Parathyroid adenoma (tissue), 2 donors: ENCODE measurements around the gene SEPTIN8.

ENCODE experiments used
- H2AFZ ChIP-seq: fragments of 300-600 bp; sonication (generic); one replicate; pipeline ENCODE4 v1.7.0; 2017; ENCODE audit warnings: antibody characterized with exemption, mild to moderate bottlenecking
- H3K27ac ChIP-seq: fragments of 300-600 bp; sonication (generic); one replicate; pipeline ENCODE4 v1.7.0; 2017
- H3K27me3 ChIP-seq: fragments of 300-600 bp; sonication (generic); one replicate; pipeline ENCODE4 v1.7.0; 2017; ENCODE audit warnings: low read length; ENCODE audit not compliant: control insufficient read depth, insufficient read depth
- H3K36me3 ChIP-seq: fragments of 300-600 bp; sonication (generic); one replicate; pipeline ENCODE4 v1.7.0; 2017; ENCODE audit warnings: low read length; ENCODE audit not compliant: control insufficient read depth, insufficient read depth
- H3K4me1 ChIP-seq: fragments of 300-600 bp; sonication (generic); one replicate; pipeline ENCODE4 v1.7.0; 2017; ENCODE audit warnings: control low read depth
- H3K4me2 ChIP-seq: fragments of 300-600 bp; sonication (generic); one replicate; pipeline ENCODE4 v1.7.0; 2017; ENCODE audit warnings: low read length
- H3K4me3 ChIP-seq: fragments of 300-600 bp; sonication (generic); one replicate; pipeline ENCODE4 v1.7.0; 2017; ENCODE audit warnings: low read depth, low read length
- H3K79me2 ChIP-seq: fragments of 300-600 bp; sonication (generic); one replicate; pipeline ENCODE4 v1.7.0; 2017; ENCODE audit warnings: control low read depth
- H3K9ac ChIP-seq: fragments of 300-600 bp; sonication (generic); one replicate; pipeline ENCODE4 v1.7.0; 2017; ENCODE audit warnings: mild to moderate bottlenecking
- H3K9me3 ChIP-seq: fragments of 300-600 bp; sonication (generic); one replicate; pipeline ENCODE4 v1.7.0; 2017; ENCODE audit warnings: low read length; ENCODE audit not compliant: control insufficient read depth
- TF ChIP-seq, protein P1 (sequence below): fragments of 300-600 bp; sonication (generic); IDR thresholded peaks from one replicate; pipeline ENCODE4 v1.7.0; 2017; ENCODE audit warnings: antibody characterized with exemption, mild to moderate bottlenecking
- donor health status: primary hyperparathyroidism.

The SEPTIN8 gene

DNA sequence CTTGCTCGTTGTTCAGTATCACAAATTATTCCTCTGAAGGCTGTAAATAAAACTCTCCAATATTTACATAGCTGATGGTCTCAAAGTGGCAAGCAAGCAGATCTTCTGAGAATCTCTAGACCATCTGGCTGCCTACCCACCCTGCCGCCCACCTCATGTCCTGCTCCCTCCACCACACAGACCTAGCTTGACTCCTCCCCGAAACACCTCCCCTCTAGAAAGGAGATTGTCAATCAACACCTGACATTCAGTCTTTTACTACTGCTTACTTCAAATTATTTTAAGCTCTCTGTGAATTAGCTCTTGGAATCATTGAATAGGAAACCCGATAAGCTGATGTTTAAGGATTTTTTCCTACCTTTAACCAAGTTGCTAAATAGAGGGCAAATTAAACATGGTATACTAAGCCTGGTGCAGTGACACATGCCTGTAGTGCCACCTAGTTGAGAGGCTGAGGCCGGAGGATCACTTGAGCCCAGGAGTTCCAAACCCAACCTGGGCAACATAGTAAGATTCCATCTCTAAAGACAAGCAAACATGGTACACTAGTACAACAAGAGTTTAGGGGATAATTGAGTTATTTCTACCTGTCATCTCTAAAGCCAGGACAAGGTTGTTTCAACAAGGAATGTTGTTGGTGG is 25.1 kb upstream of the SEPTIN8 start:
- H3K4me2 ChIP-seq: no peak overlapping the region
- no peak overlapping the region for H3K9ac ChIP-seq
- no peaks in the 10 kb centered on the region for H3K79me2 ChIP-seq
- no peak overlapping the region for H3K27ac ChIP-seq
- H2AFZ ChIP-seq: no peak overlapping the region
- H3K9me3 ChIP-seq: no peaks in the 10 kb centered on the region
- no peaks in the 10 kb centered on the region for H3K36me3 ChIP-seq
- TF ChIP-seq, protein P1, sequence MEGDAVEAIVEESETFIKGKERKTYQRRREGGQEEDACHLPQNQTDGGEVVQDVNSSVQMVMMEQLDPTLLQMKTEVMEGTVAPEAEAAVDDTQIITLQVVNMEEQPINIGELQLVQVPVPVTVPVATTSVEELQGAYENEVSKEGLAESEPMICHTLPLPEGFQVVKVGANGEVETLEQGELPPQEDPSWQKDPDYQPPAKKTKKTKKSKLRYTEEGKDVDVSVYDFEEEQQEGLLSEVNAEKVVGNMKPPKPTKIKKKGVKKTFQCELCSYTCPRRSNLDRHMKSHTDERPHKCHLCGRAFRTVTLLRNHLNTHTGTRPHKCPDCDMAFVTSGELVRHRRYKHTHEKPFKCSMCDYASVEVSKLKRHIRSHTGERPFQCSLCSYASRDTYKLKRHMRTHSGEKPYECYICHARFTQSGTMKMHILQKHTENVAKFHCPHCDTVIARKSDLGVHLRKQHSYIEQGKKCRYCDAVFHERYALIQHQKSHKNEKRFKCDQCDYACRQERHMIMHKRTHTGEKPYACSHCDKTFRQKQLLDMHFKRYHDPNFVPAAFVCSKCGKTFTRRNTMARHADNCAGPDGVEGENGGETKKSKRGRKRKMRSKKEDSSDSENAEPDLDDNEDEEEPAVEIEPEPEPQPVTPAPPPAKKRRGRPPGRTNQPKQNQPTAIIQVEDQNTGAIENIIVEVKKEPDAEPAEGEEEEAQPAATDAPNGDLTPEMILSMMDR: no peak
- no peak overlapping the region for H3K4me3 ChIP-seq
- H3K27me3 ChIP-seq: no peaks in the 10 kb centered on the region
- no peaks in the 10 kb centered on the region for H3K4me1 ChIP-seq

DNA sequence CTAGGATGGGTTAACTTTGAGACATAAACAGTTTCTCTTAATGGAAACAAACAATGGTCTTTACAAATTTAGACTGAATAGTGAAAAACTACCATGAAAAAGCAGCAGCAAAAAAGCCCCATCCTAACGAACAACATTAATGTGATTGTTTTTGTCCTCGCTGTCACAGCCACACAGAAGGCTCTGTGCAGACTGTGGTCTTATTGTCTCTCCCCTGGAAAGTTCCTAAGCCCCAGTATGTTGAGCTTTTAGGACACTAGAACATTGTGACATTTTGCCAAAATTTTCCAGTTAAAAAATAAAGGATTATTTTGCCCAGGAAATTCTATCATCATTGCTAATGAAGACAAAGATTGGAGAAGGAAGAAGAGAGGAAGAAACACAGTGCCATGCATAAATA is 23.5 kb upstream of the SEPTIN8 start:
- no peaks in the 10 kb centered on the region for H3K27me3 ChIP-seq
- H3K36me3 ChIP-seq: no peaks in the 10 kb centered on the region
- no peak overlapping the region for H3K4me2 ChIP-seq
- H3K4me1 ChIP-seq: no peaks in the 10 kb centered on the region
- H2AFZ ChIP-seq: no peak overlapping the region
- H3K27ac ChIP-seq: no peak overlapping the region
- H3K4me3 ChIP-seq: no peak overlapping the region
- H3K9ac ChIP-seq: no peak overlapping the region
- TF ChIP-seq, protein P1: no peak
- H3K9me3 ChIP-seq: no peaks in the 10 kb centered on the region
- H3K79me2 ChIP-seq: no peaks in the 10 kb centered on the region

DNA sequence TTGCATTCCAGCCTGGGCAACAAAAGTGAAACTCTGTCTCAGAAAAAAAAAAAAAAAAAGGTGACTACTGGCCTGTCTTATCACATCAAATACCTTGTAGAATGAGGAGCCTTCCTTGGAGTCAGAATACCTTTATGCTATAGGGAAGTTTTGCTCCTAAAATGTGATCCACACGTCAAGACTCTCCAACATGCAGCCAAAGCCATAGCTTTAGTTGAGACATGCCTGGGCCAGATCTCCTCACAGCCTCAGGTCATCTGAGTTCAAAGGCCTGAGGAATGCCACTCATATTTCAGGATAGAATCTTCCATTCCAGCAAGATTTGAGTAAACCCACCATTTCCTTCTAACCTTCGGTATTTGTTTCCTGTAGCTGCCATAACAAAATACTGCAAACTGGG is 22.4 kb upstream of the SEPTIN8 start:
- H3K9me3 ChIP-seq: no peaks in the 10 kb centered on the region
- no peaks in the 10 kb centered on the region for H3K4me1 ChIP-seq
- H3K79me2 ChIP-seq: no peaks in the 10 kb centered on the region
- no peak overlapping the region for H2AFZ ChIP-seq
- TF ChIP-seq, protein P1: no peak
- no peaks in the 10 kb centered on the region for H3K36me3 ChIP-seq
- no peak overlapping the region for H3K9ac ChIP-seq
- H3K27ac ChIP-seq: no peak overlapping the region
- H3K27me3 ChIP-seq: no peaks in the 10 kb centered on the region
- no peak overlapping the region for H3K4me2 ChIP-seq
- H3K4me3 ChIP-seq: no peak overlapping the region

DNA sequence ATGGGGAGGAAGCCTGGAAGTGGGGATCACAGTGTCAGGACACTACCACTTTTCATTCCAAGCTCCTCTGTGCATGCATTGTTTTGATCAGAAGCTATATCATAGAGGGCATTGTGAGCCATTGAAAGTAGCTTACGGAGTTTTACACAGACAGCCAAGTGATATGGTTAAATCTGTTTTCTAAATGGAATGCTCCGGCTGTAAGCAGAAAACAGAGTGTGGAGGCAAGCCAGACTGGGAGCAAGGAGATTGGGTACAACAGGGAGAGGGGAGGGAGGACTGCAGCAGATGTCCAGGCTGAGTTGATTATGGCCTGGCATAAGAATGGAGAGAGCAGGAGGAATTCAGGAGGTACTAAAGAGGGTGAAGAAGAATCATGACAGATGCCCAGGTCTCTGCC is 20.6 kb upstream of the SEPTIN8 start:
- H3K4me1 ChIP-seq: no peaks in the 10 kb centered on the region
- no peaks in the 10 kb centered on the region for H3K27me3 ChIP-seq
- no peak overlapping the region for H2AFZ ChIP-seq
- no peak overlapping the region for H3K27ac ChIP-seq
- no peak overlapping the region for H3K4me2 ChIP-seq
- H3K9me3 ChIP-seq: no peaks in the 10 kb centered on the region
- H3K4me3 ChIP-seq: no peak overlapping the region
- TF ChIP-seq, protein P1: no peak
- no peaks in the 10 kb centered on the region for H3K79me2 ChIP-seq
- no peak overlapping the region for H3K9ac ChIP-seq
- no peaks in the 10 kb centered on the region for H3K36me3 ChIP-seq

DNA sequence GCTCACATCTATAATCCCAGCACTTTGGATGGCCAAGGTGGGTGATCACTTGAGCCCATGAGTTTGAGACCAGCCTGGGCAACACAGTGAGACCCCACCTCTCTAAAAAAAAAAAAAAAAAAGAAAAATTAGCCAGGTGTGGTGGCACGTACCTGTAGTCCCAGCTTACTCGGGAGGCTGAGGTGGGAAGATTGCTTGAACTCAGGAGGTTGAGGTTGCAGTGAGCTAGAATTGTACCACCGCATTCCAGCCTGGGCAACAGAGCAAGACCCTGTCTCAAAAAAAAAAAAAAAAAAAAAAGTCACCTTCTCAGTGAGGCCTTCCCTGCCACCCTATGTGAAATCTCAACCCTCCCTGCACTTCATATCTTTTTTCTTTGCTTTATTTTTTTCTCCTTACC is 14.0 kb upstream of the SEPTIN8 start:
- Histone ChIP-seq H2AFZ (no peak overlapping the region), H3K9me3 (no peaks in the 10 kb centered on the region), H3K27me3 (no peaks in the 10 kb centered on the region), H3K4me2 (no peak overlapping the region), H3K36me3 (no peaks in the 10 kb centered on the region), H3K4me1 (no peaks in the 10 kb centered on the region), H3K79me2 (no peaks in the 10 kb centered on the region), H3K4me3 (no peak overlapping the region), H3K27ac (no peak overlapping the region), H3K9ac (no peak overlapping the region)
- TF ChIP-seq, protein P1: no peak
